Thyroid gland (tissue), 4 donors: ENCODE measurements around the gene MCL1.

ENCODE experiments used
- POLR2A ChIP-seq, 2 donors: fragments of 450-650 bp; IDR thresholded peaks; one replicate each; pipeline ENCODE4 v1.6.1; 2017; ENCODE audit warnings: antibody characterized with exemption in 2 of 2, mild to moderate bottlenecking in 2 of 2, moderate library complexity in 1 of 2
- TF ChIP-seq, protein P1 (sequence below), 6 experiments: fragments of 200-600 bp in 3 of 6; fragments of 450-650 bp in 3 of 6; sonication (generic) in 3 of 6; IDR thresholded peaks; one replicate each; pipeline ENCODE4 v1.5.1; 2016 to 2019; ENCODE audit warnings: antibody characterized with exemption in 6 of 6, mild to moderate bottlenecking in 2 of 6, inconsistent platforms in 1 of 6, moderate library complexity in 1 of 6

DNA sequence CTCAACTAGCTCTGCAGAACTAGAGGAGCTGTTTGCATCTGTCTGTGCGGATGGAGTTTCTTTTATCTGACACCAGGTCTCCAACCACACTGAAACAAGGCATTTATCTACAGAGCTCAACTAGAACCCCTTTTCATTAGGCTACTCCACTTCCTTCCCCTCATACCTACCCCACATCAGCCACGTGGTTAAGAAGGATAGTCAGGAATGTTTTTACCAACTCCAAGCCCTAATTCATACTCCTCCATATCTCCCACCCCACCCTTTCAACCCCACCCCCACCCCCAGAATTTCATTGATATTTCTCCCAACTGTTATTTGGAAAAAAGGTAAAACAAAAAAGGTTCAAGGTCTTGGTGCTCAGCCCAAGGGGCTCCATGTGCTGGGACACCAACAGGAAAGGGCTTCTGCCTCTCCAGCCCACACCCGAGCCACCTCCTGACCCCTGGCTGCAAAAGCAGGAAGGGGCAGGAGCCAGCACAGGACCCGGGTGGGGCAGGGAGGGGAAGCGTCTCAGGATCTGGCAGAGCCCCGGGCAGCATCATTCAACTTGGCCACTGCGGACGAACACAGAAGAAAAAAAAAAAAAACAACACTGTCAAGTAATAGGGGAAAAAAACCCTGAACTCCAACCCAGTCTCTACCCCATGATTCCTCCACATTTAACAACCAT, 43.0 kb upstream of the MCL1 start:
- TF ChIP-seq POLR2A (IDR thresholded peaks at IDR 0.05) = no peak
- TF ChIP-seq, protein P1, sequence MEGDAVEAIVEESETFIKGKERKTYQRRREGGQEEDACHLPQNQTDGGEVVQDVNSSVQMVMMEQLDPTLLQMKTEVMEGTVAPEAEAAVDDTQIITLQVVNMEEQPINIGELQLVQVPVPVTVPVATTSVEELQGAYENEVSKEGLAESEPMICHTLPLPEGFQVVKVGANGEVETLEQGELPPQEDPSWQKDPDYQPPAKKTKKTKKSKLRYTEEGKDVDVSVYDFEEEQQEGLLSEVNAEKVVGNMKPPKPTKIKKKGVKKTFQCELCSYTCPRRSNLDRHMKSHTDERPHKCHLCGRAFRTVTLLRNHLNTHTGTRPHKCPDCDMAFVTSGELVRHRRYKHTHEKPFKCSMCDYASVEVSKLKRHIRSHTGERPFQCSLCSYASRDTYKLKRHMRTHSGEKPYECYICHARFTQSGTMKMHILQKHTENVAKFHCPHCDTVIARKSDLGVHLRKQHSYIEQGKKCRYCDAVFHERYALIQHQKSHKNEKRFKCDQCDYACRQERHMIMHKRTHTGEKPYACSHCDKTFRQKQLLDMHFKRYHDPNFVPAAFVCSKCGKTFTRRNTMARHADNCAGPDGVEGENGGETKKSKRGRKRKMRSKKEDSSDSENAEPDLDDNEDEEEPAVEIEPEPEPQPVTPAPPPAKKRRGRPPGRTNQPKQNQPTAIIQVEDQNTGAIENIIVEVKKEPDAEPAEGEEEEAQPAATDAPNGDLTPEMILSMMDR (IDR thresholded peaks at IDR 0.05) = no peak
